Measurements from ENCODE around the gene ELMOD3. TPM values are rescaled to one million over a fixed set of nuclear protein-coding genes. Genes with fewer than 3 reads are reported as not detected.
A peak's percentile ranks its signal among the peaks of the same experiment; 100 is the strongest.
"Not testable (repeated sequence)": the region's sequence is repeated elsewhere in the genome, so short reads cannot be mapped to it uniquely, and the experiment has no call there.

ELMOD3 gene
- total RNA-seq, 1 donor from 2014 or later: 47.7 TPM

DNA sequence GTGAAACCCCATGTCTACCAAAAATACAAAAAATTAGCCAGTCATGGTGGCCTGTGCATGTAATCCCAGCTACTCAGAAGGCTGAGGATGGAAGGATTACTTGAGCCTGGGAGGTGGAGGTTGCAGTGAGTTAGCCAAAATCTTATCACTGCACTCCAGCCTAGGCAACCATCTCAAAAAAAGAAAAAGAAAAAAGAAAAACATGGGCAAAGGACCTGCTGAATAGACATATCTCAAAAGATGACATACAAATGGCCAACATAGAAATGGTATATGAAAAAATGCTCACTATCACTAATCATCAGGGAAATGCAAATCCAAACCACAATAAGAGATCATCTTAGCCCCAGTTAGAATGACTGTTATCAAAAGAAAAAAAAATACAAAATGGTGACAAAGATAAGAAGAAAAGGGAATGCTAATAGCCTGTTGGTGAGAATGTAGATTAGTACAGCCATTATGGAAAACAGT lies 25.4 kb upstream of the ELMOD3 start:
- DNase-seq (ENCODE audit: low spot score): no peak

DNA sequence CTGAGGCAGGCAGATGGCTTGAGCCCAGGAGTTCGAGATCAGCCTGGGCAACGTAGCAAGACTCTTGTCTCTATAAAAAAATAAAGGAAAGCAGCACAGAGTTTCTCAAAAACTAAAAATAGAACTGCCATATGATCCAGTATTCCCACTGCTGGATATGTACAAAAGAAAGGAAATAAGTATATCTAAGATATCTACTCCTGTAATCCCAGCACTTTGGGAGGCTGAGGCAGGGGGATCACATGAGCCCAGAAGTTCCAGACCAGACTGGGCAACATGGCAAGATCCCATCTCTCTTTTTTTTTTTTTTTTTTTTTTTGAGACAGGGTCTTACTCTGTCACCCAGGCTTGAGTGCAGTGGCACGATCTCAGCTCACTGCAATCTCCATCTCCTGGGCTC lies 24.9 kb upstream of the ELMOD3 start:
- DNase-seq (ENCODE audit: low spot score): not testable (repeated sequence)

DNA sequence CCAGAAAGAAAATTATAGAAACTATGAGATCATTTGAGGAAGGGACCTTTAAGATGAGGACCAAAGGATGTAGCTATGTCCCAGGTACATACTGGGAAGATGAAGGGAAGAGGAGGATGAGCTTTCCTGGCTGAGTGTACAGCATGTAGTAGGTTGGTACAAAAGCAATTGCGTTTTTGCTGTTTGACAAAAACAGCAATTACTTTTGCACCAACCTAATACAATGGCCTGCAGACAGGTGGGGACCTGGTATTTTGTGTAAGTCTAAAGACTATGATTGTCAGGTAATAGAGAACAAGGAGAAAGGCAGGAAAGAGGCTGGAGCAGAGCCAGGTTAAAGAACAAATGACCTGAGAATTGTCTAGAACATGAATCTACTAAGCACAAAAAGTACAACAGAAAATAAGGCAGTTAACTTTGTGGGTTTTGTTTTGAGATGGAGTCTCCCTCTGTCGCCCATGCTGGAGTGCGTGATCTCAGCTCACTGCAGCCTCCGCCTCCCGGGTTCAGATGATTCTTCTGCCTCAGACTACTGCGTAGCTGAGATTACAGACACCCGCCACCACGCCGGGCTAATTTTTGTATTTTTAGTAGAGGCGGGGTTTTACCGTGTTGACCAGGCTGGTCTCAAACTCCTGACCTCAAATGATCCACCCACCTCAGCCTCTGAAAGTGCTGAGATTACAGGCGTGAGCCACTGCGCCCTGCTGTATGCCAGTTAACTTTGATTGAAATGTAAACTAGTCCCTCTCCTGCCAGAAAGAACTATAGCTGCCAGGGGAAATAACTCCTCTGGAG lies 23.5 kb upstream of the ELMOD3 start:
- DNase-seq (ENCODE audit: low spot score): no peak

DNA sequence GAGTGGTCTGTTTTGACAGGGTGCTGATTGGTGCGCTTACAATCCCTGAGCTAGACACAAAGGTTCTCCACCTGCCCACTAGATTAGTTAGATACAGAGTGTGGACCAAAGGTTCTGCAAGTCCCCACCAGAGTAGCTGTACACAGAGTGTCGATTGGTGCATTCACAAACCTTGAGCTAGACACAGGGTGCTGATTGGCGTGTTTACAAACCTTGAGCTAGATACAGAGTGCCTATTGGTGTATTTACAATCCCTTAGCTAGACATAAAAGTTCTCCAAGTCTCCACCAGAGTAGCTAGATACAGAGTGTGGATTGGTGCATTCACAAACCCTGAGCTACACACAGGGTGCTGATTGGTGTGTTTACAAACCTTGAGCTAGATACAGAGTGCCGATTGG lies 20.7 kb upstream of the ELMOD3 start:
- not testable (repeated sequence) for DNase-seq (ENCODE audit: low spot score)

DNA sequence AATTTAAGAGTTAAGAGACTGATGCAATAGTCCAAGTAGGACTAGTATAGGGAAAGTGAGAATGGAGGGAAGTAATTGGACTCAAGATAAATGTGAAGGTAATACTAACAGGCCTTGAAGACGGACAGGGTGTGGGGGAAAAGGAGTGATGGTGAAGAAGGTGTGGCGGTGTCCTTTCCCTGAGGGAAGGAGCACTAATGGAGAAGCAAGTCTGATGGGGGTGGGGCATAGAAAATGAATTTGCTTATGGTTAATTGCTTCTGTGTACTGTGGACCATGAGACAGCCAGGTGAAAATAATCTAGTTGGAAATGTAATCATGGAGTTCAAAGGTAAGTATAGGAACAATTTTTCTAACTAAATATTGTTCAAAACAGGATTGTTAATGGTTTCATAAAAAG lies 19.6 kb upstream of the ELMOD3 start:
- DNase-seq (ENCODE audit: low spot score): no peak

DNA sequence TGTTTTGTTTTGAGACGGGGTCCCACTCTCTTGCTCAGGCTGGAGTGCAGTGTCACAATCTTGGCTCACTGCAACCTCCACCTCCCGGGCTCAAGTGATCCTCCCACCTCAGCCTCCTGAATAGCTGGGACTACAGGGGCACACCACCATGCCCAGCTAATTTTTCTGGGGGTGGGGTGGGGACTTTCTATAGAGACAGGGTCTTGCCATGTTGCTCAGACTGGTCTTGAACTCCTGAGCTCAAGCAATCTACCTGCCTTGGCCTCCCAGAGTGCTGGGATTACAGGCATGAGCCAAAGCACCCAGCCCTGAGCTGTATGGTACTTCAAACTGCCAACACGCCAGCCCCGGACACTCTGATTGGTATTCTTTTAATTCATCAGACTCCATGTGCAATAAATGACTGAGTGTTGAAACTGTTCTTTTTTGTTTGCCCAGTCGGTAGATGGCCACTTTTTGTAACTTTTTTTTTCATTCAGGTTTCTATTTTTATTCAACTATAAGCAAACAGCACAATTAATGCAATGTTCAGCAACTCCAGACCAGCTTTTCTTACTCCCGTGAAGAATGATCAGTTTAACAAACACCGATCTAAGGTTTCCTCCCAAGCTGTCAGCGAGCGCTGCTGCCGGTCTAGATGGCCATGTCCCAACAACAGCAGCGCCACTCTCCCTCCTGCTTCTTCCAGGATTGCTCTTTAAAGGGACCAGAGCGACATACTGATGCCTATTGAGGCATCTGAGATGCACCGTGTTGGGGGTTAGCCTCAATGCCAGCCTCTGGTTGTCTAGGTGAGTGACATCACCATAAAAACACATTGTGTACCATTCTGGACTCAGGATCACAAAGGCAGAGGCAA lies 14.3 kb upstream of the ELMOD3 start:
- no peak for DNase-seq (ENCODE audit: low spot score)

DNA sequence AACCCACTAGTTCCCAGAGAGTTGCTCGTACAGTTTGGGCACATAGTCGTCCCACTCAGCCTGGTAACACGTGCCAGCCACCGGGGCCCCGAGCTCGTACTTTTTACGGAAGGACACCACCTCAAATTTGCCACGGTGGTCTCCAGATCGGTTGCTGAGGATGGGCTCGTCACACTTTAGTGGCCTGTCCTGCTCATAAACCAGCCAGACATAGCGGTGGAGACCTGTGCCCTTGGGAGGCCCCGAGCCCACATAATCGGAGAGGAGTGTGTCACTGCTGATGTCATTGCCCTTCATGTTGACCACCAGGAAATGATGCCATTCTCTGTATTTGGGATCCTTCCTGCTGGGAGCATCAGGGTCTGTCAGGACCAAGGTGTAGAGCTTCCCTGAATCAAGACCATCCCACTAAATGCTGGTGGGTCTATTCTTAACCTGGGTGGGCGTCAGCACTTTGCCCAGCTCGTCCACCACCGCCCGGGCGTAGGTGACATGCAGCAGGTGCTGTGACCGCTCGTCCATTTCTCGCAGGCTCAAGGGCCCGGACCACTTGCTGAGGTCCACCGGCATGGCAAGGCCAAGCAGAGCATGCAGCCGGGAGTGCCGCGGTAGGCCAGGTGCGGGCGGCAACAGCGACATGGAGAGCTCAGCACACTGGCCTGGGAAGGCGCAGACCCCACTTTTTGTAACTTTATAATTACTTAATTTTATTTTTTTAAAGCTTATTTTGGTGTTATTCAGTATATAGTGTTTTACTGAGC lies 13.1 kb upstream of the ELMOD3 start:
- no peak for DNase-seq (ENCODE audit: low spot score)

DNA sequence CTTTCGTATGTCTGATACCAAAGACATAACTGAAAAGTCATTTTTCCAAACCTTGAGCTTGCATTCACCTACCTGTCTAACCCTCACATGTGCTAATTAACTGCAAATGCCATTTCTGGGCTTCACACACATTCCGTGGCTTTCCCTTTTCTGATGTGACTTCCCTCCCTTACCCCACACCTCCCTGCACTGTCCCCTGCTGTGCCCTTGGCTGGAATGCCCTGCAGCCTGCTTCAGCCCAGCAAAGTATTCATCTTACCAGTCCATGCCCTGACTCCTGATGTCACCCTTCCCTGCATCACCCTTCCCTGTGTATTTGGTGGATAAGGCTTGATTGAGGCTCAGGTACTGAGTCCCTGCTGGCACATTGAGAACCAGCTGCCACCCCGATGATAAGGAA lies 12.4 kb upstream of the ELMOD3 start:
- no peak for DNase-seq (ENCODE audit: low spot score)

DNA sequence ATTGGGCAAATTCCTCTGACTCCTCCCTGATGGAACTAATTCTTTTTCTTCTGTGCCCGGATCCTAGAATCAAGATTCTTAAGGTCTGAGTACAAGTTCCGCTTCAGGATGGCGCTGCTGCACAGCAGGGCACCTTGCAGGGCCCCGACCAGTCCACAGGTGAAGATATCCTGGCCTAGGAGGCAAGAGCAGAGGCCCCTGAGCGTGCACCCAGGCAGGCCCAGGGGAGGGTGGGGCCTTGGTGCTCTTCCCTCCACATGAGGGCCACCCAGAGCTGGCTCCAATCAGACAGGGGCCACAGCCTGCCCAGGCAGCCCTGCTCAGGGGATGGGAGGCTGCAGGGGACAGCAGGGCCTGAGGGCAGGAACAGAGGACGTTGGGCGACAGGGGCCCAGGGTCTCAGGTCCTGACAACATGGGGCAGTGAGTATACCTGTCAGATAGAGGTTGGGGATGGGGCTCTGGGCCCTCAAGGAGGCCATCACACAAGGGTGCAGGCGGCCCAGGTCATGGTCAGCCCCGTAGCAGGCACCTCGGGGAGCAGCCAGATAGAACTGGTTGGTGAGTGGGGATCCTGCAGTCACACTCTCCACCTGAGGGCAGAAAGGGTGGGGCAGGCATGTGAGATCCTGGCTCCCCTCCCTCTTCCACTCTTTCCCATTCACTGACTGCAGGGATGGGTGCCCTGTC lies 11.2 kb upstream of the ELMOD3 start:
- not testable (repeated sequence) for DNase-seq (ENCODE audit: low spot score)

DNA sequence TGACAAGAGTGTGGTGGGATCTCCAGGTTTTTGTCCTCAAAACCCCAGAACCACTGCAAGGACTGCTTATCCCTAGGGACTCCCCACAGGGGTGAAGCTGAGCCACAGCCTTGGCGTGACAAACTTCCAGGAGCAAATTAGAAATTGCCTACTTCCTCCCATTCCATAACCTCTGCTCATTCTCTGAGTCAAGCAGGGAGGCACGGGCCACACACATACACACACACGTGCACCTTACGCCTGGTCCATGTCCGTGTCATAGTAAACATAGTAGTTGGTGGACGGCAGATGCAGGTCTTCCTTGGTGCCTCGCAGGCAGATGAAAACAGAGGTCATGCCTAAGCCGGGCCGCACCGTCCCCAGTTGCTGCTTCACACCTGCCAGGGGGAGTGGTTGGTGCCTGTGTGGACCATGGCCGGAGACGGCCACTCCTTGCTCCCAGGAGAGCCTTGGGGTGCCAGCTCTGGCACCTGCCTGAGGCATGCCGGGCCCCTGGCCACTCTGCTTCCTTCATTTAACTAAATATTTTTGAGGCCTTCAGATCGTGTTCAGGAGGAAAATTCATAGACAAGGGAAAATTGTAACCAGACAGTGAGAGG lies 10.1 kb upstream of the ELMOD3 start:
- no peak for DNase-seq (ENCODE audit: low spot score)

DNA sequence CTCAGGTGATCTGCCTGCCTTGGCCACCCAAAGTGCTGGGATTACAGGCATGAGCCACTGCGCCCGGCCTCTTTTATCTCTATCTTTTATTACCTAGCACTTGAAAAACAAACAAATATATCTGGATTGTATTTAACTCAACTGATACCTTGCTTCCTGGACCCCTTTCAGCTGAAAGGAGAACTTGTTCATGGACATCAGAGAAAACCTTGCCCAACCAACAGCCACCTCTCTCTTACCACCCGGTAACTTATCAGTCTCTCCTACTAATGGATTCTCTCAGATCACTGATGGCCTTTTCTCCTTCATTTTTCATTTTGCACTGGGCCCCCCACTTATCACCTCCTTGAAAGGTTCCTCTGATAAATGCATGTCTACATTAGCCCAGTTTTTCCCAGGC lies 7.0 kb upstream of the ELMOD3 start:
- DNase-seq (ENCODE audit: low spot score): no peak

DNA sequence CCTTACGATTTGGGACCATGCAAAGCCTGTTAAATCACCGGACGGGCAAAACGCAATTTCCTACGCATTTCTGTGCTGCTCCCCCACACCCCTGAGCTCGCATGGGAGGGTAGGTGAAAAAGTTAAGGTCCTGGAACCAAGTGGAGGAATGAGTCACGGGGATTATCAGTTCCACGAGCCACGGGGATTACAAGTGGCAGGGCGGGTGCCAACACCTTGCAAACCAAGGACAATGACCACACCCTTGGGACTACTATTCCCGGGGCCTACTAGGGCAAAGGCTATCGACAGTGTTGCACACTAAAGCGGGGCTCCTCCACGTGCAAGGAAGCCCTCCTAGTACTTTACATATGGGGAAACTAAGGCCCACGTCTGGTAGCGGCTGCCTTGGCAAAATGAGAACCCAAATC lies 688 bp upstream of the ELMOD3 start:
- DNase-seq (ENCODE audit: low spot score): no peak

DNA sequence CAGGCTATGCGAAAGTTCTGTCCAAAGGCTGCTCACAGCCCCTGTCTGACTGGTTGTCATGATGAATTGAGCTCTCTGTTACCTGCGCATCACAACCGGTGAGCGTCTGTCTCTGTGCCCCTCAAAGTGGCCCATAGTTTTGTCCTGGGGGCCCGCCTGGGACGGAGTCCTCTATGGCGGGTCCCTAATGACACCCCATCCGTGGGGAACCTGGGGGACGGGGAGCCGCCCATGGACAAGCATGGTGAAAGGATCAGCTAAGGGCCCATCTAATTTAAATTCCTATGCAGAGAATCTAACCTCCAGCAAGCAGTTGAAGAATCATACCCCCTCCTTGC lies 473 bp downstream of the ELMOD3 start:
- DNase-seq (ENCODE audit: low spot score): no peak

DNA sequence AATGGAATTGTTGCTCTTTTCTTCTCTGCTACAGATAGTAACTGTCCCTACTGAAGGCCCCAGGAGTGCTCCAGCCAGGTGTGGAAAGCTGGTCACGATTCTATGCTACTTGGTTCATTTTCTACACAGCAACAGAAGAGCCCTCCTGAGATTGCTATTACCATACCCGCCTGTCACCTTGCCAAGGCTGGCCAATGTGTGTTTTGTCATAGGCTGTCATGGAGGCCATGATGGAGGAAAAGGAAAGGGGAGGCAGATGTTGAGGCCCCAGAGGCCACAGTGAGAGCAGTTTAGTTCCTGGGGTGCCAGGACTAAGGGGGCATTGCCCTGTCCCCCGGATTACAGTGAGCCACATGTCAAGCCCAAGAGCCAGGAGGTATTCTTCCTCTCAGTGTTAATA lies 952 bp downstream of the ELMOD3 start:
- DNase-seq (ENCODE audit: low spot score): no peak

DNA sequence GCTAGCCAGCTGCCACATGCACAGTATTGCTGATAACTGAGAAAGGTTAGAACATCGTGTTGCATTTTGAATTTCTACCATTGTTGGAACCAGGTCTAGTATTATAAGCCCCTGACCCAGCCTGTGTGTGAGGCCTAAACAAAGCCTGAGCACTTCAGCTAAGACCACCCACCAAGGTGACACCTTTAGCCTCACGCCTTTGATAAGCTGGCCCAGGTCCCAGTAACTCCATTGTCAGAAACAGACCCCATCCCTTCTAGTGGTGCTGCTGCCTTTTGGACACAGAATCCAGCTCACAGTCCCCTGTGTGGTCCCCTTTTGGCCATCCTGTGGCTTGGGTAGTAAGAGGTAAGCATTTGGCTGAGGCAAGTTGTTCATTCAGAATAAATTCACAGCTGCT lies 1.6 kb downstream of the ELMOD3 start:
- peak; percentile 16 for DNase-seq (ENCODE audit: low spot score)

DNA sequence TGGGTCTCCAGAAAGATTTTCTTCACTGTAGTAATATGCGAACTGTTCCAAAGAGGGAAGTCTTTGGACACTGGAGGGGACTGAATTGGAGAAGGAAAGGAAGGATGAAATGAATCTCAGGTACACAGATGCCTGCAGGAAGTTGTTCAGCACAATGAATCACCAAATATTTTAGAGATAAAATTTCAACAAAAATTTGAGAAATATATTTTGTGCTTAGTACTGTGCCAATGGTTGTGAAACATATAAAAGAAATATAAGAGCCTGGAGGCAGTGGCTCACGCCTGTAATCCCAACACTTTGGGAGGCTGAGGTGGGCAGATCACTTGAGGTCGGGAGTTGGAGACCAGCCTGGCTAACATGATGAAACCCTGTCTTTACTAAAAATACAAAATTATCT lies 3.2 kb downstream of the ELMOD3 start:
- DNase-seq (ENCODE audit: low spot score): no peak

DNA sequence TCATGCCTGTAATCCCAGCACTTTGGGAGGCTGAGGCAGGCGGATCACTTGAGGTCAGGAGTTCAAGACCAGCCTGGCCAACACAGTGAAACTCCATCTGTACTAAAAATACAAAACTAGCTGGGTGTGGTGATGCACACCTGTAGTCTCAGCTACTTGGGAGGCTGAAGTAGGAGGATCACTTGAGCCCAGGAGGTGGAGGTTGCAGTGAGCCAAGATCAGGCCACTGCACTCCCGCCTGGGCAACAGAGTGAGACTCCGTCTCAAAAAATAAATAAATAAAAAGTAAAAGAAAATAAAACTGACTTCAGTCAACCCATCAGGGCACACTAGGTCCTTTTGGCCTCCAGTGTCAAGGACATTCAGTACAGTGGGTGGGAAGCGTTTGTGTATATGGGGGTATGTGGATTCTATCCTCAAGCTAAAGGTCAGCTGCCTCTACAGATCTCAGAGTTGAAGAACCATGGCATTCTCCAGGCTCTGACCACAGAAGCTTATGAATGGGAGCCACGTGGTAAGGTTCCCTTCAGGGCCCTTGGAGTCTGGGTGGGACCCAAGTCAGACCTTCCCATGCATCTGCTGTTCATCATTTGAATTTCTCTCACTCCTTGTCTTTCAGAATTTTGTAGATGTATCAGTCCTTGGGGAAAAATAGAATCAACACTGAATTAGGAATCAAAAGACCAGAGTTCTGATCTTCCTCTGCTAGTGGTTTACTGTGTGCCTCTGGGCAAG lies 8.3 kb downstream of the ELMOD3 start:
- DNase-seq (ENCODE audit: low spot score): peak; percentile 35

DNA sequence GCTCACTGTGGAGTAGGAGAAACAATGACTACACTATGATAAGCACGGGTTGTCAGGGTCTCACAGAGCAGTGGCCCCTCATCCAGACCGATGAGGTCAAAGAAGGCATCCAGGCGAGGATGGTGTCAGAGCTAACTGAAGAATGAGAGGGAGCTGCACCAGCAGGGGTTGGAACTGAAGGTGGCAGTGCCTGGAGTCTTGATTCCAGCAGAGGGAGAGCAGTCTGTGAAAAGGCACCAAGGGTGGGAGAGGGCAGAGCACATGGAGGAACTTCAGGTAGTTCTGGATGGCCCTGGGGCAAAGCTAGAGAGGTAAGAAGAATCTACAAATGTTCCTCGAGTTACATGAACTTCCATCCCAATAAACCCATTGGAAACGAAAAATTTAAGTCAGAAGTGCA lies 12.6 kb downstream of the ELMOD3 start:
- DNase-seq (ENCODE audit: low spot score): no peak

DNA sequence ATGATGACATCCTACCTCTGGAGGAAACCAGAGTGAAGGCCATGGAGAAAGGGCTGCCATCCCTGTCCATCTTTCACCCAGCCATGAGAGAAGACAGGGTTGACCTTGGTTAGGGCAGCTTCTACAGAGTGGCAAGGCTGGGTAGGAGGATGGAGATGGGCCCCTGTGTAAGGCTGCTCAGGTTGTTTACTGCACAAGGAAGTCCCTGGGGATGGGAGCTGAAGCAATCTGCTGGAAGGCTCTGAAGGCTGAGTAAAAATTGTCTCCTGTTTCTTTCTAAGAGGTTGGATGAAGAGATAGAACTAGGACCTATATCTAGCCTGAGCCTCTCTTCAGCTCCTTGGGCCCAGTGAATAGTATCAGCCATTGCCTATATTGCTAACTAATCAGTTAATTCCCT lies 14.4 kb downstream of the ELMOD3 start:
- no peak for DNase-seq (ENCODE audit: low spot score)

DNA sequence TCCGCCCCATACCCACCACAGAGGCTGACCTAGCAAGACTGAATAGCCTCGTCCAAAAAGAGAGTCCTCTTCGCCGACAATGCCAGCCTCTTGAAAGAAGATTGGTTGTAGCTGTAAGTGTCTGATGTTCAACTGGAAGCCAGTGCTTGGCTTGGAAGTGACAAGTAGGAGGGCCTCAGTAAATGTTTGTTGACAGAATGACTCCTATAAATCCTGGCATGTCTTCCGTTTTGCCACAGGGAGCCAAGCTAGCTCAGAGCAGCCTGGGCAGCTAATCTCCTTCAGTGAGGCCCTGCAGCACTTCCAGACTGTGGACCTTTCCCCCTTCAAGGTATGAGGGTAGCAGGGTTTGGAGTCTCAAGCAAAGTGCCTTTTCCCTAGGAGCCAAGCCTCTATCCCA lies 14.9 kb downstream of the ELMOD3 start:
- no peak for DNase-seq (ENCODE audit: low spot score)
